Uterus (tissue), 4 donors: ENCODE data around the gene STYXL1. TPM values are rescaled to one million over a fixed set of nuclear protein-coding genes. Genes with fewer than 3 reads are reported as not detected.
"Not testable (repeated sequence)": the region's sequence is repeated elsewhere in the genome, so short reads cannot be mapped to it uniquely, and the experiment has no call there.

ENCODE experiments used
- DNase-seq, 2 donors: peaks; one replicate each; pipeline ENCODE4 v3.0.0-alpha.2; 2019 to 2020
- H3K27ac ChIP-seq, 2 donors: fragments of 200-600 bp; sonication (generic); 1 replicate in 1 of 2; 2 replicates in 1 of 2; pipeline ENCODE4 v1.5.1; 2016 to 2018
- H3K27me3 ChIP-seq, 2 donors: fragments of 200-600 bp; sonication (generic); one replicate each; pipeline ENCODE4 v1.5.1; 2018 to 2019; ENCODE audit warnings: control low read depth in 1 of 2
- H3K36me3 ChIP-seq, 2 donors: fragments of 200-600 bp; sonication (generic); one replicate each; pipeline ENCODE4 v1.5.1; 2019; ENCODE audit warnings: control low read depth in 1 of 2
- H3K4me1 ChIP-seq, 2 donors: fragments of 200-600 bp; sonication (generic); one replicate each; pipeline ENCODE4 v1.5.1; 2018 to 2019; ENCODE audit warnings: control low read depth in 1 of 2
- H3K4me3 ChIP-seq, 2 donors: fragments of 200-600 bp; sonication (generic); 1 replicate in 1 of 2; 2 replicates in 1 of 2; pipeline ENCODE4 v1.5.1; 2018 to 2019; ENCODE audit warnings: mild to moderate bottlenecking in 1 of 2
- H3K9me3 ChIP-seq, 2 donors: fragments of 200-600 bp; sonication (generic); one replicate each; pipeline ENCODE4 v1.5.1; 2019; ENCODE audit warnings: control low read depth in 1 of 2
- CTCF ChIP-seq, 4 experiments: fragments of 200-600 bp in 2 of 4; fragments of 450-650 bp in 2 of 4; sonication (generic) in 2 of 4; IDR thresholded peaks; one replicate each; pipeline ENCODE4 v1.5.1; 2016 to 2019; ENCODE audit warnings: antibody characterized with exemption in 4 of 4, mild to moderate bottlenecking in 2 of 4, moderate library complexity in 1 of 4
- POLR2A ChIP-seq, 2 donors: fragments of 450-650 bp; IDR thresholded peaks; one replicate each; pipeline ENCODE4 v1.6.1; 2016; ENCODE audit warnings: antibody characterized with exemption in 2 of 2, mild to moderate bottlenecking in 1 of 2, moderate library complexity in 1 of 2
- intact Hi-C: fragments of 100-400 bp; cut with DNase I; formaldehyde crosslinking; loops from one replicate; pipeline ENCODE4 v1.15.1; 2023; ENCODE audit warnings: low total_unique reads
- total RNA-seq, 4 donors: library from RNA; depleted of rRNA in 3 of 4; stranded (reverse); fragments of >200 nt in 3 of 4; gene quantifications; one replicate each; pipeline versions ENCODE4 v1.1.0 to v1.2.4, GENCODE V29; 2014 to 2023
- donor health status: DM: yes; HTN: yes; CAD: no.

STYXL1 gene
- total RNA-seq, 4 donors from 2014 or later: 4.4 to 27.3 (median 14.1) TPM

GRCh38 chr7:76063114-76063513 lies 15.3 kb upstream of the STYXL1 start:
- H3K27ac ChIP-seq: no peak overlapping the region
- no peak for DNase-seq
- no peak overlapping the region for H3K4me3 ChIP-seq
- TF ChIP-seq CTCF (IDR thresholded peaks at IDR 0.05) (no peak), POLR2A (IDR thresholded peaks at IDR 0.05) (no peak)
- H3K9me3 ChIP-seq: no peaks in the 10 kb centered on the region
- no peaks in the 10 kb centered on the region for H3K4me1 ChIP-seq
- intact Hi-C loops: no loop called here
- no peaks in the 10 kb centered on the region for H3K27me3 ChIP-seq
- no peaks in the 10 kb centered on the region for H3K36me3 ChIP-seq

GRCh38 chr7:76062254-76062653 lies 14.5 kb upstream of the STYXL1 start:
- TF ChIP-seq CTCF (IDR thresholded peaks at IDR 0.05): no peak
- TF ChIP-seq POLR2A (IDR thresholded peaks at IDR 0.05): no peak
- no peaks in the 10 kb centered on the region for H3K36me3 ChIP-seq
- intact Hi-C loops: no loop called here

GRCh38 chr7:76060842-76061241 lies 13.0 kb upstream of the STYXL1 start:
- Histone ChIP-seq H3K9me3 (no peaks in the 10 kb centered on the region), H3K36me3 (no peaks in the 10 kb centered on the region), H3K4me1 (no peaks in the 10 kb centered on the region), H3K4me3 (no peak overlapping the region), H3K27ac (no peak overlapping the region), H3K27me3 (no peaks in the 10 kb centered on the region)
- no peak for DNase-seq
- no peak for TF ChIP-seq CTCF (IDR thresholded peaks at IDR 0.05)
- no peak for TF ChIP-seq POLR2A (IDR thresholded peaks at IDR 0.05)
- intact Hi-C loops: no loop called here

More at GRCh38 chr7:76062254-76062653, 14.5 kb upstream of the STYXL1 start:
- Histone ChIP-seq H3K27ac (no peak overlapping the region), H3K4me1 (no peaks in the 10 kb centered on the region), H3K4me3 (no peak overlapping the region), H3K27me3 (no peaks in the 10 kb centered on the region), H3K9me3 (no peaks in the 10 kb centered on the region)
- no peak for DNase-seq

GRCh38 chr7:76058745-76059144 lies 10.9 kb upstream of the STYXL1 start:
- H3K27ac ChIP-seq, intact Hi-C loops, H3K36me3 ChIP-seq, DNase-seq, H3K27me3 ChIP-seq, H3K4me1 ChIP-seq, H3K4me3 ChIP-seq, H3K9me3 ChIP-seq: not testable (repeated sequence)

GRCh38 chr7:76057813-76058145 lies 10.0 kb upstream of the STYXL1 start:
- DNase-seq: no peak
- H3K27me3 ChIP-seq: no peaks in the 10 kb centered on the region
- H3K4me3 ChIP-seq: no peak overlapping the region
- no peaks in the 10 kb centered on the region for H3K9me3 ChIP-seq
- intact Hi-C loops: no loop called here
- no peak overlapping the region for H3K27ac ChIP-seq
- TF ChIP-seq POLR2A (IDR thresholded peaks at IDR 0.05): no peak
- TF ChIP-seq CTCF (IDR thresholded peaks at IDR 0.05): no peak
- no peaks in the 10 kb centered on the region for H3K36me3 ChIP-seq
- no peaks in the 10 kb centered on the region for H3K4me1 ChIP-seq

- H3K4me3 ChIP-seq: no peak overlapping the region
- H3K4me1 ChIP-seq: no peaks in the 10 kb centered on the region
- no peak for DNase-seq
- intact Hi-C loops: no loop called here
- H3K36me3 ChIP-seq: no peaks in the 10 kb centered on the region
- H3K27me3 ChIP-seq: no peaks in the 10 kb centered on the region
- TF ChIP-seq POLR2A (IDR thresholded peaks at IDR 0.05): no peak
- TF ChIP-seq CTCF (IDR thresholded peaks at IDR 0.05): no peak
- H3K27ac ChIP-seq: no peak overlapping the region
- no peaks in the 10 kb centered on the region for H3K9me3 ChIP-seq
Observed at GRCh38 chr7:76057103-76057812, 9.5 kb upstream of the STYXL1 start.
